COLO668 (cell line): ENCODE results near the gene CD2.

Experiments
- DNase-seq: peaks from one replicate; lab custom pipeline; 2025; ENCODE audit not compliant: unreplicated experiment; lab: John Stamatoyannopoulos, UW

CD2 gene

GRCh38 chr1:116775116-116775752 is 21.0 kb downstream of the CD2 start:
- no peak for DNase-seq

- DNase-seq = no peak
Observed at GRCh38 chr1:116777831-116778830, 23.9 kb downstream of the CD2 start.

- DNase-seq = no peak
Observed at GRCh38 chr1:116781034-116781433, 26.8 kb downstream of the CD2 start.

GRCh38 chr1:116785006-116785405 is 30.8 kb downstream of the CD2 start:
- DNase-seq = no peak

GRCh38 chr1:116786049-116786448 is 31.8 kb downstream of the CD2 start:
- no peak for DNase-seq

GRCh38 chr1:116791727-116792126 is 37.5 kb downstream of the CD2 start:
- DNase-seq = no peak

GRCh38 chr1:116793357-116793935 is 39.2 kb downstream of the CD2 start:
- no peak for DNase-seq

- DNase-seq = no peak
Observed at GRCh38 chr1:116794371-116794770, 40.1 kb downstream of the CD2 start.

- no peak for DNase-seq
Observed at GRCh38 chr1:116794804-116795481, 40.7 kb downstream of the CD2 start.

GRCh38 chr1:116795482-116795829 is 41.2 kb downstream of the CD2 start:
- no peak for DNase-seq

GRCh38 chr1:116804736-116805135 is 50.5 kb downstream of the CD2 start:
- DNase-seq = no peak

- DNase-seq = no peak
Observed at GRCh38 chr1:116805398-116805797, 51.2 kb downstream of the CD2 start.

- no peak for DNase-seq
Observed at GRCh38 chr1:116806245-116806644, 52.0 kb downstream of the CD2 start.

GRCh38 chr1:116806671-116807070 is 52.4 kb downstream of the CD2 start:
- no peak for DNase-seq

GRCh38 chr1:116807394-116808199 is 53.4 kb downstream of the CD2 start:
- DNase-seq = no peak

GRCh38 chr1:116808200-116808847 is 54.1 kb downstream of the CD2 start:
- no peak for DNase-seq

GRCh38 chr1:116808848-116809508 is 54.7 kb downstream of the CD2 start:
- DNase-seq = no peak

- no peak for DNase-seq
Observed at GRCh38 chr1:116811321-116811720, 57.1 kb downstream of the CD2 start.

GRCh38 chr1:116814926-116815723 is 60.9 kb downstream of the CD2 start:
- DNase-seq = no peak
